HEK293T (cell line): ENCODE results near the gene MAP7.

ENCODE experiments used
- ELF4 ChIP-seq: fragments of 450-650 bp; IDR thresholded peaks from 2 replicates; pipeline ENCODE4 v1.6.1; 2017; ENCODE audit warnings: antibody characterized with exemption
- FOXA1 ChIP-seq: fragments of 450-650 bp; IDR thresholded peaks from 2 replicates; pipeline ENCODE4 v1.6.1; 2016; ENCODE audit warnings: mild to moderate bottlenecking
- FOXK2 ChIP-seq: fragments of 450-650 bp; IDR thresholded peaks from 2 replicates; pipeline ENCODE4 v1.6.1; 2016; ENCODE audit warnings: mild to moderate bottlenecking
- FOXM1 ChIP-seq: fragments of 450-650 bp; IDR thresholded peaks from 2 replicates; pipeline ENCODE4 v1.6.1; 2017; ENCODE audit warnings: mild to moderate bottlenecking, borderline replicate concordance
- SP1 ChIP-seq: fragments of 450-650 bp; IDR thresholded peaks from 2 replicates; pipeline ENCODE4 v1.6.1; 2017
- TARDBP ChIP-seq: fragments of 450-650 bp; IDR thresholded peaks from 2 replicates; pipeline ENCODE4 v1.6.1; 2016

- TF ChIP-seq TARDBP (no peak), SP1 (no peak), FOXK2 (no peak), FOXA1 (no peak), FOXM1 (no peak), ELF4 (no peak)
Observed at GRCh38 chr6:136463743-136464142, 86.5 kb downstream of the MAP7 start.
